NCI-H187 (cell line): Measurements from ENCODE around the gene FAM149A.

Experiments used
- DNase-seq, 2 experiments: peaks; one replicate each; lab custom pipeline; 2025; lab: John Stamatoyannopoulos, UW

The FAM149A gene

DNA sequence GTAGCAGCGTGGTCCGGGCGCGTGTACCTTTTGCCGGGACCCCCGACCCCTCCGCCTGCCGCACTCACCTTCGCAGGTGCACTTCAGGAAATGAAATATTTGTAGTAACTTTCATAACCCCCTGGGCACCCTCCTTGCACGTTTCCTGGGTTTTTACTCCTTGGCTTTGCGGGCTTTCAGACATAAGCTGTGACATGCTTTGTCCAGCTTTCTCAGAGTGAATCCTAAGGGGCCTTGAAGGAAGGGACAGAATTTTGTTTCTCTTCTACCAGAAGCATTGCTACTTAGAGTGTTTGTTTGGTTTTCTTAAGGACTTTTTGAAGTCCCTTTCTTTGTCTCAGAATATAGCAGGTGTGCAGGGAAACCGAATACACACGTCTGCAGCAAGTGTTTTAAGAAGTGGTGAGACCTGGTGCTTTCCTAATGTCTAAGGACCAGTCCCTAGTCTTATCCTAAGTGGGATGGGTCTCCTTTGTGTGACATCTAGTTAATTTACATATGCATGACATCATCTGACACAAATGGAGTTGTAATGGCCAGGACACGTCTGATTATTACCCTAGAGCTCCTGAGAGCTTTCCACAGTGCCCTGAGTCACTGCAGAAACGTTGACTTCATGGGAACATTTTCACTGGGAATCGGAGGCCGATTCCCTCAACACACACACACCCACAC lies 1.3 kb downstream of the FAM149A start:
- DNase-seq: peak in 1 of 2 experiments; percentile 1

DNA sequence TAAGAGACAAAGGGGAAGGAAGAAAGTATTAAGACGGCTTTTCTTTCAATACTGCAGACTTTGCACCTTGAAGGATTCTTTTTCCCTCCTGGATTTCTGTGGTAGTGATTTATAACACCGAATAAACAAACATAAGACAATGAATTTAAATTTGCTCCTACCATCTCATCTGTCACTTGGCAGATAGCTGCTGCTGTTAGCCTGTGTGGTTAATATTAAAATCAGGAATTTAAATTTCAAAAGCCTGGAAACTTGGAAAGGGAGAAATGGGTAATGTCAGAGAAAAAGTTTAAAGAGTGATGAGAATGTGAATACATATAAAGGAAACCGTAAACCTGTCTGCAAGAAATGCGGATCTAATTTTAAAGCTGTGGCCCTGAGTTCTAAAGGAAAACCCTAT lies 3.4 kb downstream of the FAM149A start:
- DNase-seq: no peak

DNA sequence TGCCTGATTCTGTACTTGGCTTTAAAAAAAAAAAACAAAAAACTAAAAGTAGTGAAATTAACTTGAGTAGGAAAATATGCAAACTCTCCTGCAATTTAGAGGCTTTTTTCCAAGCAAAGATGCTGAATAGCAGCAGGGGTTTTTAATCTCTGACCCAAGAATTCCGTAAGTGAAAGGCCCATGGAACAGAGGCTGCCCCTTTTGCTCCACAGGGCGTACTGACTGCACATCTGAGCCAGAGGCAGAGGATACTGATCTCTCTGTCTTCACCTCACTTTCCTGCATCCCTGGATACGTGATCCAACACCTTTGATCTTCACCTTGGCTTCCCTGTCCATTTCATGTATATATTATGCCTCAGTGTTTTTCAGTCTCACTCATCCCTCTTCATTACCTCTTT lies 3.9 kb downstream of the FAM149A start:
- DNase-seq: no peak

DNA sequence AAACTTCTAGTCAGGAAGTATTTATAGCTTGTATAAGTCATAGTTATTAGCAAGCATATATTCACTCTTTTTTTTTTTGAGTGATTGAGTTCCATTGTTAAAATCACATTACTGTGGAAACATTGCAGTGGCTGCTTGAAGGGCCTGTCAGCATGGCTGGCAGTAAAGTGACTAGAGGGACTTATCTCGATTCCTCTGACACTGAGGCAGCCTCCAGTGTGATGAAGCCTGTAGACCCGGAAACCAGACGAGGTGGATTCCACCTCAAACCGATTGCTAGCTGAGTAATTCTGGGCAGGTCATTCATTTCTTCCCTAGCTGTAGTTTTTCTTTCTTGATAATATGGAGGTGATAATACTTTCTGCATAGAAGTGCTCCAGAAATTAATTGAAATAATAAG lies 4.7 kb downstream of the FAM149A start:
- no peak for DNase-seq

DNA sequence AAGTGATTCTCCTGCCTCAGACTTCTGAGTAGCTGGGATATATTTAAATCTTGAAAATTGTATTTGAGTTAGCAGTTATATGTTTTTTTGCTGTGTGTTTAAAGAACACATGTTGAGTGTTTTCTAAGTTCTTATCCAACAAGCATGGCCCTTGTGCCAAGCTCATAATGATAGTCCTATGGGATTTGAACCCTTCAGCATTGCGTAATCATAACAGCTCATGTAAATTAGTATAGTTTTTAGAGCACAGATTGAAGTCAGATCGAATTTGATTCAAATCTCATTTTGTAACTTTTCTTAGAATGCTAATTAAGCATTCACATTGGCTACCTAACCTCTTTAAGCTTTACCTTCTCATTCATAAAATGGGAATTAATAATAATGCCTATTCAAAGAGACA lies 12.2 kb downstream of the FAM149A start:
- no peak for DNase-seq

DNA sequence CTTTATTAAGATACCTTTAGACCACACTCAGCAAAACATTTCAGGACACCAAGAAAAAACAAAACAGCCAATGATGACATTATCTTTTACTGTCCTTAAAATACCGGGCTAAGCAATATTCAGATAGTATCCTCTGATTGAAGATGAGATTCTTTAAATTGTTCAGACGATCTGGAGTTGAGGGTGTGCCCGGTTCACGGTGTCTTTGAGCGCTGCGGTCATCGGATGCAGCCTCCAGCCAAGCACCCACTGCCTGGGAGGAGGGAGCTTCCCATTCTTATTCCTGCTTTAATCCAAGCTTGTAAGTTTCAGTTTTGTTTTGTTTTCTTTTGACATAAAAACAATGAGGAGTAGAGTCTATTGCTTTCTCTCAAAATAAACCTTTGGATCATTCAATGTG lies 14.1 kb downstream of the FAM149A start:
- no peak for DNase-seq

DNA sequence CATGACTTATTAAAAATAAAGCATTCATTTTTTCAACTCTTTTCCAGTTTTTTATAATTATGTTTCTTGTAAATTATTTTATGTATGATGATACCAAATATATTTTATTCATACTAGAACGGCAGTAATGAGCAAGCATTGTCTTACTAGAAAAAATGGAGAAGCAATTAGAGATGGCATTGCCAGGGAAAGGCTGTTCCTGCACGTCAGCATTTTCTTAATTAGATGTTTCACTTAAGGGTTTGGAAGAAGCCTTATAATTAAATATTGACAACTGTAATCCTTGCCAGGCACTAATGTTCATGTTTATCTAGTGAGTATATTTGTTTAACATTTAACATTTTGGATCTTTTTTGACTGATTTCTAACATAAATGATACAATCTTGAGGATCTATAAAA lies 16.6 kb downstream of the FAM149A start:
- DNase-seq: no peak

DNA sequence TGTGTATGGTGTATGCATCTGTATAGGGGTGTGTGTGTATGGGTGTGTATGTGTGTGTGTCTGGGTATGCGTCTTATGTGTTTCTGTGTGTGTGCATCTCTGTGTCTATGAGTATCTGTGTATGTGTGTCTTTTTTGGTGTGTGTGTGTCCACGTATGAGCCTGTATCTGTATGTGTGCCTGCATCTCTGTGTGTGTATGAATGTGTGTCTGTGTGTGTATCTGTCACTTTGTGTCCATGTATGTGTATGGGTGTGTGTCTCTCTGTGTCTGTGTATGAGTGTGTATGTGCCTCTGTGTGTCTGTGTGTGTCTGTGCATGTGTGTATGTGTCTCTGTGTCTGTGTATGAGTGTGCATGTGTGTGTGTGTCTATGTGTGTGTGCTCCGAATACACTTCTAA lies 24.3 kb downstream of the FAM149A start:
- DNase-seq: no peak

DNA sequence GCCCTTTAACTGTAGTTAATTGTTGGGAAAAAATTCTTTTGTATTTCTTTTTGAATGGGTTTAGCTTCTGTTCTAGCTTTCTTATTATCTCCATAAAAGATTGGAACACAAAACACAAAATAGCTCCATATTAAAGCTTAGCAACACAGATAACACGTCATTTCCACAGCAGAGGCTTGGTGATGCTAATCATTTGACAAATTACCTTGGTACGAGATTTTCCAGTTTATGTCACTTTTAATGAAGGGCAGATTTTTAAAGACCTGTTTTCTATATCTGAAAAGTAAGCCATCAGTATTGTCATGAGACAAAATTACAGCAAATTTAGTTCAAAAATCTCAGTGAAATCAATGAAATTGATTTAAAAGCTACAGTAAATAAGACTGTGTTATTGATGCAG lies 27.4 kb downstream of the FAM149A start:
- no peak for DNase-seq

DNA sequence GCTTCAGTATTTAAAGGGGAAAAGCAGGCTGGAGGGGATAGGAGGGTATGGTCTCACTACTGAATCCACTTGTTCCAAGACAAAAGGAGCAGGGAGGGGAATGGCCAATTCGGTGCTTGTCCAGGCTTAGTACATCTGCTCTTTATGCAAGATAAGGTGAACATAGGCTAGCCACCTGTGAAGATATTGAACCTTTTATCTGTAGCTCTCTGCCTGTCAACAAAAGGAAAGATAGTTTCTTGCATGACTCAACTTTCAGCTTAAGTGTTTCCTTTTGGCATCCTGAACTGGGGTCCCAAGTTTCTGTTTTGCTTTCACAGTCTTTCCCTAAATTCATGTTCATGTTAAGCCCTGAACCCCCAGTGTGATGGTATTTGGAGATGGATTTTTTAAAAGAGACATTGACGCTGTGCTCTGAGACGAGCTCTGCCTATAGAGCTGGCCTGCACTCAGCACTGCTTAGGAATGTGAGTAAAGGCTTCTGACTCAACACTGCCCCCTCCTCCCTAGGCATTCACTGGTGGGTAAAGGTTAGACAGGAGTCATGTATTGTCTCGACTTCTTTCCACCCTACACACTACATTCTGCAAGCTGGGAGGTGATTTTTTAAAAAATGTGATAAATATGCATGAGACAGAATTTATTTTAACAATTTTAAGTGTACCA lies 28.2 kb downstream of the FAM149A start:
- no peak for DNase-seq

DNA sequence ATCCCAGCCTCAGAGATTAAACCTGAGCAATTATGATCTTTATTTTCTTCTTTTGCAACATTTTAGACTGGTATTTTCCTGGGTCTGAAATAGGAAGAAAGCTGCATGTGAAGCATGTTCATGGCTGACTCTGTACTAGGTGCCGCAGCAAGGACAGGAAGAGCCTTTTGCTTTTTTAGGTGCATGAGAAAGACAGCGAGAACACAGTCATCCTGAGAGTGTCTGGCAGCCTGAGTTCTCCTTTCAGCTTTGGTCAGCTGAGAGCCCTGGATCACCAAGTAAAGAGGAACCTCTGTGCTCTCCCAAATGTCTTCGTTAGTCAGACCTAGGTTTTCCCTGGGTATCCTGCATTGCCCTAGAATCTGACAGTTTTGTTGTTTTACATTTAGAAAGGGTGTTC lies 29.8 kb downstream of the FAM149A start:
- no peak for DNase-seq

DNA sequence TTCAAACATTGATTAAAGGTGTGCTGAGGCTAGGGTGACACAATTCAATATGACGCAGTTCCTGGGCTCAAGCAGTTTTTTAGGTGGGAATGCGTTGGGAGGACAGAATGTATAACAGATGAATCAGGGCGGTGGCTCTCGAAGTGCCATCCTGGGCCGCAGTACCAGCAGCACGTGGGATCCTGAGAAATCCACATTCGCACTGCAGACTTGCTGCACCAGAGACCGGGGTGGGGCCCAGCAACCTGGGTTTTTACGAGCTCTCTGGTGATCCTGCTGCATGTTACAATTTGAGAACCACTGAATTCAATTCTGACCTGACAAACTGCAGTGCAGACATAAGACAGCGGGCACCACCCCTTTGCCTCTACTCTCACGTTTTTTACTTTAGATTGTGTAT lies 30.4 kb downstream of the FAM149A start:
- no peak for DNase-seq

DNA sequence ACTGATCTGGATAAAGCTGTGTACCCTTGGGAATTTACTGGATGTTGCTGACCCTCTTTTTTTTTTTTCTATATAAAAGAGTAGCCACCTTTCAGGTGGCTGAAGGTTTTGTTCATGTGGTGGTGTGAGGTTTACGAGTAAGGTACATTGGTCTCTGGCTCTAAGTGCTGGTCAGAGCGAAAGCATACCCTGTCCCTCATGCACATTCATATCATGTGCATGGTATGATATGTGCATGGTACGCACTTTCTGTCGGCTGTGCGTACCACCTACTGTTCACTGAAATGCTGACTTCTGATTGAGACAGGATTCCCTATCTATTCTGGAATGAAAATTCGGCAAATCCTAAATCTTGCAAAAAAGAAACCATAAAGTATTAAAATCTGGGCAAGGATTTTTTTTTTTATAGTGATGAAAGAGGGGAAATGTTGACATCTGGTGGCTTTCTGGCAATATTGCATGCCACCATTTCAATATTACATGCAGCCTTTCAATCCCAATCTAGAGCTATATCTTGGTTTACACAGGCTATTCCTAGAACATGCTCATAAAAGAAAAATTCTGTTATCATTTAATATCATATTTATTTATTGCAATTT lies 32.8 kb downstream of the FAM149A start:
- no peak for DNase-seq

DNA sequence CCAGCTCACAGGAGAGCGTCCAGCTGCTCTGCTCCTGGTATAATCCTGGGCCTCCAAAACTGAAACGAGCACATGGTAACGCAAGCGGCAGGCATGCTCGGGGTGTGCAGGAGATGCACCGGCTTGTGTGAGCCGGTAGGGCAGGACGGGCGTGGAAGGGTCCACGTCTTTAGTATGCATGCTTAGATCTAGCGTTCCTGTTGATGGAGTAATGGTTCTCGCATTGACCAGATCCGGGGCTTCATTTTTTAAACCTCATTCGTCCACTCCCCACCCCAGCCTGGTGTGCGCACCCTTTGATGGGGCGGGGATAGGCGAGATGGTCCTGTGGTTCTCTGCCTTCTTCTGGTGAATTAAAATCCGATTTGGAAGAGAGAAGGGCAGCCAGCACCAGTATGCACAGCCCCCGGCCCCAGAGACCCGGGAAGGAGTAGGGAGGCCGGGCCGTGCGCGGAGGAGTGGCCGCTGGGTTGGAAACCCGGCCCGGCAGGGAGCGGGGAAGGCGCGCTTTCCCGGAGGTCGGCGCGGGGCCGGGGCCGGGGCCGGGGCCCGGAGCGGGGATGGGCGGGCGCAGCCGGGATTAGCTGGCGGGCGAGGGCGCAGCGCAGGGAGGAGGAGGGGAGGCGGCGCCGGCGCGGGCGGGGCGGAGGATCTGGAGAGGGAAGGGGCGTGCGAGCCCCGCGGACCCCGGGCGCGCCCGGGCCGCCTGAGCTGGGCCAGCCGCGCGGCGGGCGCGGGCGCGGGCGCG lies 39.9 kb downstream of the FAM149A start:
- DNase-seq: no peak

DNA sequence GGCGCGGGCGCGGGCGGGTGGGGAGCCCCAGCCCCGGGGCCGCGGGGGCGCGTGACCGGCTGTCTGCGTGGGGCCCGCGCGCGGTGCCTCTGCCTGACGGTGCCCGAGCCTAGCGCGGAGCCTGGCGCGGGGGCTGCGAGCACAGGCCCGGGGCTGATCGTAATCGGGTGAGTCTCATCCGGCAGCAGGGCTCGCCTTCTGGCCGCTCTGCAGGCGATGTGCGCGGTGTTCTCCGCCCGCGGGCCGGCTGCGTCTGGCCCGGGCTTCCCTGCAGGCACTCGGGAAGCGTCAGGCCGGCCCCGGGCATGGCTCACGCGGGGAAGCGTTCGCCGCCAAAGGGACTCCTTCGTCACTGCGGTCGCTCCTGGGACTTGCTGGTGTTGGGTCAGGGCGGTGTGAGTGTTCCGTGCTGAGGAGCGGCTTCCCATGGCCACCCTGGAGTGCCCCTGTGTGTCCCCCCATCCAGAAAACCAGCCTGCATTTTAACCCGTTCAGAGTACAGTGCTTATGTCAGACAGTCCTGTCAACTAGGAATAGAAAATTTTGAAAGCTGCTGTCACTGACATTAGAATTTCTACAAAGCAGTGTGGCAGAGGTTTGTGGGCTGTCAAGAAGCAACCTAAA lies 40.6 kb downstream of the FAM149A start:
- no peak for DNase-seq

DNA sequence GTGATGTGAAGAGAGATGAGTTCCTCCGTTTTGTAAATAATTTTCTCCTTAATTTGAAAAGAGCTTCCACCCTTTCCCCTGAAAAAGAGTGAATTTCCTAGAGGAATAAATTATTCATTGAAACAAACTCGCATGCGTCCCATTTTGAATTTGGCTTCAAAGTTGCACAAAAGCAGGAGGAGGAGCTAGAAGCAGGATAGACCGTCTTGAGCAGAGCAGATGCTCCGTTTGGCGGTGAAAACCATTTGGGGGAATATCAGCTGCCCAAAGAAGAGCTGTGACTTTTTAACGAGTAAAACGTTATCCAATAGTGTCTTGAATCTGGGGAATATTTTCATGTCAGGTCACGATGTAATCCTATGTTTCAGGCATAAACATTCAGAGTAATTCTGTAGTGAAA lies 42.0 kb downstream of the FAM149A start:
- no peak for DNase-seq

DNA sequence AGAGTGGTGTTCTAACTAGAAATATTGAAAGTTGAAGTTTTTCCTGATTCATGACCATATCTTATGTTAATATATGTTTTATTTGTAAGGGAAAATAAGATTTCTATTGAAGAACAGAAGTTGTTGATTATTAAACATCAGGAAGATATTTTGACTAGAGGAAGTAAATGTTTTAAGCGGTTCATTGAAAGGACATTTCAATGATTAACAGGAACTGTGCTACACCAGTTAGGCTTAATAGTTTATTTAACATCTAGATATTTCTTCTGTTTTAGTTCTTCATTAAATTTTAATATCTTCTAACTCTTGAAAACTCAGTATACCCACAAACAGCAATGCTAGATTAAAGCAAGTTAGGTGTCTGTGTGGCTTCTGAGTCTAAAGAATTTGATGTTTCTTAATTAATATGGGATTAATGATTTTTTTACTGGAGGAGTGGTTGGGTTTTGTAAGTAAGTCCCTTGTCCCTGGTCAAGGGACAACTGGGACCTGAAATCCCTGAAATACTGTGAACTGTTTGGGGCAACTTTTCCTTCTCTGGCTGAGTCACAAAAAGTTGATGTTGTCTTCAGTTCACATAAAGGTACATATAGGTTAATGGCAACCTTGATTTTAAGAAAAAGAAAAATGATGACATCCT lies 44.0 kb downstream of the FAM149A start:
- no peak for DNase-seq

DNA sequence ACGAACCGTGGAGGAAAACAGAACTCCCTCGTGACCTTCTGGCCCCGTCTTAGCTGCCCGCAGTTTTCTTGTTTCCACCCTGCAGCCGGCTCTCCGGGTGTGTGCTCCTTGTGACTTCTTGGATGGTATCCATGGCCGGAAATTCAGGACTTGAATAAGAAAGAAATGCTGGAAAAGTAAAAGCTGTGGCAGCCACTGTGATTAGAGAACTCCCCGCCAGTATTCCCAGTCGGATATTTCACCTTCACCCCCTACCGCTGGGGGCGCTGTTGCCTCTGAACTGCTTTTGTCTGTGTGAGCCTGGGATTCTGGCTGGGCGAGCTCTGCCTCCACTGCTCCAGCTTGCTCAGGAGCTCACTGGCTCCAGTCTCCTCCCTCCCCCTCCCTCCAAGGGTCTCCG lies 45.4 kb downstream of the FAM149A start:
- DNase-seq: no peak

DNA sequence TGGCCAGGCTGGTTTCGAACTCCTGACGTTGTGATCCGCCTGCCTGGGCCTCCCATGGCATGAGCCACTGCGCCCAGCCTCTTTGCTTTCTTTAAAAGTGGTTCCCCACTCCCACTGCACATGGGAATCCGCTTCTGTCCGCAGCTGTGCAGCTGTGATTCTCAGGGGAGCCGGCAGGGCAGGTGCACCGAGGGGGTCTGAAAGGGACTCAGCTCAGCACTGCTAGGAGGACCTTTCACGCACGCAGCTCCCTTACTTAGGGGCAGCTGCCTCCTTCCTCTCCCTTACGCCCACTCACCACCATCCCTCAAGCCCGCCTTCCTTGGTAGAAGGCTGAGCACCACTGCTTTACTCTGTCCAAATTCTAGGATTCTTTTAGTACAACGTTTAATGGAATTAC lies 46.4 kb downstream of the FAM149A start:
- DNase-seq: no peak

DNA sequence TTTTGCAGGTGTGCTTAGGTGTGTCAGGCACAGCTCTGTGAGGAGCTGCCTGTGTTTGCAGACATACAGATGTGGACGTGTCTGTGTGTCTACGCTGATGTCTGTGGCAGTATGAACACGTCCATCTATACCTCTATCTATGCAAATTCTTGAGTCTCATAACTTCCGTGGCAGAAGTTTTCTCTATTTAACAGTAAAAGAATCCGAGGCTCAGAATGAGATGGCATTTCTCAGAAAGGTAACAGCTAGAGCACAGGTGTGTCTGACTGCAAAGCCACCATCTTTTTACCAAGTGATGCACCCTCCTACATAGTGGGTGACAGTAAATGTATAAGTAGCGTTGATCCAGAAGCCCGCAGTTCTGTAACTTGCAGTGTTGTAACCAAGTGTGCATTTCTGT lies 47.0 kb downstream of the FAM149A start:
- DNase-seq: no peak

DNA sequence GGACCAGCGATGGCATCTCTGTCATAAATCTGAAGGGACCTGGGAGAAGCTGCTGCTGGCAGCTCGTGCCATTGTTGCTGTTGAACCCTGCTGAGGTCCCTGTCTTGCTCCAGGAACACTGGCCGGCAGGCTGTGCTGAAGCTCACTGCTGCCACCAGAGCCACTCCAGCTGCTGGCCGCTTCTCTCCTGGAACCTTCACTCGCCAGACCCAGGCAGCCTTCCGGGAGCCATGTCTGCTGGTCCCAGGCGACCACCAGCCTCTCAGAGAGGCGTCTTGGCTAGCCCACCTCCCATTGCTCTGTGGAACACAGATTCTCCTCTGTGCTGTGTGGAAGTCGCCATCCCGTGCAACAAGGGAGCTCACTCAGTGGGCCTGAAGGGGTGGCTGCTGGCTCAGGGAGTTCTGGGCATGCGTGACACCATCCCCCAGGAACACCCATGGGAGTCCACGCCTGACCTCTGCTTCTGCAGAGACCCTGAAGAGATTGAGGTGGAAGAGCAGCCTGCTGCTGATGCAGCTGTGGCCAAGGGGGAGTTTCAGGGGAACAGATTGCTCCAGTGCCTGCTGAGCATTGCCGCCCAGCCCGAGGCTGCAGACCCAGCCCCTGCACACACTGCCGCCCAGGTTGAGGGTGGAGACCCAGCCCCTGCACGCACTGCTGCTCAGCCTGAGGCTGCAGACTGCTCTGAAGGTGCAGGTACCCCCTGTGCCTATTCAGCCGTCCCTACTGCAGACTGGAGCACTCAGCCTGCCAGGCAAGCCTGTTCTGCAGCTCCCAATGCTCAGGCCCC lies 53.7 kb downstream of the FAM149A start:
- DNase-seq: no peak
